ENCODE data around the gene ZSWIM4.

DNA sequence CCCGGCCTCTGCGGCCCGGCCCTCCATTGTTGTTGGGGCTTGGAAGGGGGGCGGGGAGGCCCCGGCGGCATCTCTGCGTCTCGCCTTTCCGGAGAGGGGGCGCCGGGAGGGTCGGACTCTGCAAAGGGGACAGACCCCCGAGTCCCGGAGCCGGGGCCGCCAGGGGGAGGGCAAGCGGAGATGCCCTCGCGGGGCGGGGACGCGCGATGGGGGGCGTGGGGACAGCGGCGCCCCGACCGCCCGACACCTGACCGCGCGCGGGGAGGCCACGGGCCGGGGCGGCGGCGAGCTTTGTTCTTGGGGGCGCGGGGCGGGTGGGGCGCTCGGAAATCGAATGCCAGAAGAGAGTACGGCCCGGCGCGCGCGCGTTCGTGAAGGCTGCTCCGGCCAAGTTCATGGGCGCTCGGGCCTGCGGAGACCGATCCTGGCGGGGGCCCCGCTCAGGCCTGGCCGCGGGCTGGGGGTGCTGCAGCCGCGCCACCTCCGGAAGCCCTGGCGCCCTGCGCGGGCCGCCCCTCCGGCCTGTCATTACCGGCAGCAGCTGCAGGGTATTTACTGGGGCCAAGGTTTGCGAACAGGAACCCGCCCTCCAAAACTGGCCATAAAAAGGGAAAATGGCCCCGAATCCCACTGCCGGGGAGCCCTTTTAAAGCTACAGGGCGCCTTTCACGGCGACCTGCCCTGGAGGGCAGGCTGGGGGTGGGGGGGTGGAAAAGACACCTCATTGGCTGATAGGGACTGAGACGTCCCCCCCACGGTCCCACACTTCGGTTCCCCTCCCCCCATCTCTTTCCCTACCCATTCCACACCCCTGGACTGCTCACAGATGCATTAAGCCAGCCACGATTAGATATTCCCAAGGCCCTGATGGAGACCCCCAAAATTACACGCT, 70.6 kb downstream of the ZSWIM4 start:
- TF ChIP-seq POLR2A (IDR thresholded peaks at IDR 0.05; ENCODE audit: low read length) (no peak), GATA1 (IDR thresholded peaks at IDR 0.05; ENCODE audit: low read depth, low read length) (no peak)
